CD14-positive monocyte (primary cell): ENCODE results near the gene ZNF277. TPM values are rescaled to one million over a fixed set of nuclear protein-coding genes. Genes with fewer than 3 reads are reported as not detected.

ENCODE experiments used
- DNase-seq, 3 donors: peaks; one replicate each; pipeline ENCODE4 v3.0.0-alpha.2; 2011 to 2022
- H2AFZ ChIP-seq: 2 replicates; pipeline ENCODE4 v1.6.0; 2012; ENCODE audit warnings: mild to moderate bottlenecking, low read depth, low read length, inconsistent platforms; ENCODE audit not compliant: insufficient read depth, poor library complexity, severe bottlenecking
- H3K27ac ChIP-seq, 2 donors: 1 replicate in 1 of 2; 2 replicates in 1 of 2; pipeline ENCODE4 v1.5.1; 2012 to 2013; ENCODE audit warnings: low read length in 2 of 2, control low read depth in 1 of 2, inconsistent platforms in 1 of 2, low read depth in 1 of 2, mild to moderate bottlenecking in 1 of 2
- H3K27me3 ChIP-seq, 2 donors: one replicate each; pipeline versions ENCODE4 v1.6.0 to v1.6.1; 2011 to 2013; ENCODE audit warnings: low read length in 2 of 2; ENCODE audit not compliant: control insufficient read depth in 2 of 2, insufficient read depth in 2 of 2
- H3K36me3 ChIP-seq, 2 donors: replicated peaks in 1 of 2; 1 replicate in 1 of 2; 2 replicates in 1 of 2; pipeline versions ENCODE4 v1.5.1 to v1.6.1; 2012 to 2013; ENCODE audit warnings: low read length in 2 of 2, control low read depth in 1 of 2, inconsistent platforms in 1 of 2, mild to moderate bottlenecking in 1 of 2; ENCODE audit not compliant: insufficient read depth in 2 of 2, control insufficient read depth in 1 of 2
- H3K4me1 ChIP-seq, 2 donors: 1 replicate in 1 of 2; 2 replicates in 1 of 2; pipeline versions ENCODE4 v1.5.1 to v1.6.1; 2012 to 2013; ENCODE audit warnings: low read length in 2 of 2, control low read depth in 1 of 2, inconsistent platforms in 1 of 2, mild to moderate bottlenecking in 1 of 2, moderate library complexity in 1 of 2; ENCODE audit not compliant: insufficient read depth in 2 of 2, control insufficient read depth in 1 of 2
- H3K4me2 ChIP-seq: replicated peaks from 2 replicates; pipeline ENCODE3; 2012; ENCODE audit warnings: low read length, moderate library complexity, mild to moderate bottlenecking; ENCODE audit not compliant: poor library complexity, severe bottlenecking; ENCODE audit errors: extremely low read depth
- H3K4me3 ChIP-seq, 3 experiments: fragments of 200-600 bp in 1 of 3; sonication (generic) in 1 of 3; replicated peaks in 1 of 3; 1 replicate in 2 of 3; 2 replicates in 1 of 3; pipeline ENCODE4 v1.5.1; 2011 to 2013; ENCODE audit warnings: low read length in 3 of 3, mild to moderate bottlenecking in 3 of 3, control low read depth in 2 of 3, low read depth in 2 of 3, inconsistent platforms in 1 of 3, moderate library complexity in 1 of 3
- H3K79me2 ChIP-seq: 2 replicates; pipeline ENCODE4 v1.6.0; 2012; ENCODE audit warnings: mild to moderate bottlenecking, control low read depth, inconsistent platforms, low read length, moderate library complexity; ENCODE audit not compliant: insufficient read depth
- H3K9ac ChIP-seq: 2 replicates; pipeline ENCODE4 v1.6.0; 2017; ENCODE audit warnings: low read length, mild to moderate bottlenecking; ENCODE audit not compliant: insufficient read depth, poor library complexity, severe bottlenecking
- H3K9me3 ChIP-seq, 2 donors: replicated peaks in 1 of 2; 1 replicate in 1 of 2; 2 replicates in 1 of 2; pipeline versions ENCODE4 v1.5.1 to v1.6.1; 2012 to 2013; ENCODE audit warnings: low read length in 2 of 2, control low read depth in 1 of 2; ENCODE audit not compliant: control insufficient read depth in 1 of 2, insufficient read depth in 1 of 2
- H4K20me1 ChIP-seq: 2 replicates; pipeline ENCODE4 v1.6.0; 2012; ENCODE audit warnings: mild to moderate bottlenecking, low read length, control low read depth, moderate library complexity; ENCODE audit not compliant: insufficient read depth
- H3K27ac Mint-ChIP-seq, 7 donors: one replicate each; pipeline ENCODE4 v1.8.0; 2020; ENCODE audit warnings: mild to moderate bottlenecking in 7 of 7, mixed read lengths in 7 of 7, moderate library complexity in 6 of 7, inconsistent platforms in 2 of 7
- H3K27me3 Mint-ChIP-seq, 3 donors: one replicate each; pipeline ENCODE4 v1.8.0; 2021 to 2022; ENCODE audit warnings: low read depth in 3 of 3, mild to moderate bottlenecking in 3 of 3, mixed read lengths in 3 of 3, moderate library complexity in 3 of 3, inconsistent platforms in 1 of 3
- H3K36me3 Mint-ChIP-seq, 2 donors: one replicate each; pipeline ENCODE4 v1.8.0; 2020; ENCODE audit warnings: mixed read lengths in 2 of 2, inconsistent platforms in 1 of 2, mild to moderate bottlenecking in 1 of 2
- H3K4me1 Mint-ChIP-seq: one replicate; pipeline ENCODE4 v1.8.0; 2020; ENCODE audit warnings: mild to moderate bottlenecking, mixed read lengths
- H3K4me3 Mint-ChIP-seq, 2 donors: one replicate each; pipeline ENCODE4 v1.8.0; 2020; ENCODE audit warnings: mild to moderate bottlenecking in 2 of 2, mixed read lengths in 2 of 2, moderate library complexity in 1 of 2
- H3K9me3 Mint-ChIP-seq, 7 donors: one replicate each; pipeline ENCODE4 v1.8.0; 2020 to 2022; ENCODE audit warnings: mixed read lengths in 7 of 7, mild to moderate bottlenecking in 6 of 7, moderate library complexity in 6 of 7, inconsistent platforms in 2 of 7
- CTCF ChIP-seq: fragments of 200-600 bp; IDR thresholded peaks from one replicate; pipeline ENCODE4 v1.8.0; 2022; ENCODE audit warnings: antibody characterized with exemption, mild to moderate bottlenecking
- WGBS: methylation state at CpG from one replicate; pipeline ENCODE4 v1.1.5; 2013; ENCODE audit warnings: missing lambda C conversion rate; ENCODE audit not compliant: insufficient coverage; 5-methylcytosine and 5-hydroxymethylcytosine counted together
- intact Hi-C, 2 donors: fragments of 100-400 bp; cut with micrococcal nuclease; formaldehyde crosslinking; loops; one replicate each; pipeline versions ENCODE4 v1.15.0 to v1.15.1; 2023
- polyA plus RNA-seq, 3 donors: library from polyadenylated mRNA; depleted of rRNA in 1 of 3; unstranded in 2 of 3; stranded (reverse) in 1 of 3; fragments of 300-500 nt in 2 of 3; fragments of >200 nt in 1 of 3; fragmentation: Illumina TruSeq in 2 of 3; gene quantifications; 1 replicate in 2 of 3; 2 replicates in 1 of 3; pipeline ENCODE4 v1.2.3, GENCODE V29; 2012 to 2021

ZNF277 gene
- polyA plus RNA-seq, 3 donors: 17.5 to 20.7 (median 20.0) TPM

DNA sequence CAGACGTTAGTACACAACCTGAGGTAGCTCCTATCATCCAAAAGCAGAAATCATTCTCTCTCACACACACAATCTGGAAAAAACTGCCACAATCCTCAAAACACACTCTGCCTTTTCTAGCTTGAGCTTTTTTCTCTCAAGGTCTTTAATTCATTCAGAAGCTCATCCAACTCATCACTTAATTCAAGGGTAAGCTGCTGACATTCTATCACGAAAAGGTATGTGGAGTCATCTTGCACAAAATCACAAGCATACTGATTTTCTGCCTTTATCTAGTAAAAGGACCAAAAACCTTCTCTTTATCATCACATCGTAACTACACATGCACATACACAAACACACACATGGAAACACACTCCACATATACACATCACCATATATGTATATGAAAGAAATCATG, 32.3 kb upstream of the ZNF277 start:
- Histone ChIP-seq H3K4me1 (no peaks in the 10 kb centered on the region), H3K4me3 (no peak overlapping the region), H3K27ac (no peak overlapping the region), H3K36me3 (no peaks in the 10 kb centered on the region), H2AFZ (no peak overlapping the region), H3K27me3 (no peaks in the 10 kb centered on the region), H3K4me2 (no peak overlapping the region), H4K20me1 (no peaks in the 10 kb centered on the region), H3K79me2 (no peaks in the 10 kb centered on the region), H3K9me3 (no peaks in the 10 kb centered on the region), H3K9ac (no peak overlapping the region)
- TF ChIP-seq CTCF: no peak
- intact Hi-C loops: no loop called here
- DNase-seq: no peak
- 86% methylated on average over 1 of the region's 3 CpGs for WGBS
- Mint-ChIP-seq H3K27ac (no peak overlapping the region), H3K36me3 (no peaks in the 10 kb centered on the region), H3K27me3 (peaks cover 0 to 7% (median 4%) of the 10 kb centered on the region in 3 donors), H3K9me3 (peaks cover 0 to 2% (median 0%) of the 10 kb centered on the region in 7 donors), H3K4me1 (no peaks in the 10 kb centered on the region), H3K4me3 (no peak overlapping the region)

- Histone ChIP-seq H3K36me3 (no peaks in the 10 kb centered on the region), H3K4me1 (no peaks in the 10 kb centered on the region), H3K79me2 (no peaks in the 10 kb centered on the region), H3K9ac (no peak overlapping the region), H3K9me3 (no peaks in the 10 kb centered on the region), H3K27ac (no peak overlapping the region), H3K4me3 (no peak overlapping the region), H3K4me2 (no peak overlapping the region), H3K27me3 (no peaks in the 10 kb centered on the region), H4K20me1 (no peaks in the 10 kb centered on the region), H2AFZ (no peak overlapping the region)
- Mint-ChIP-seq H3K36me3 (no peaks in the 10 kb centered on the region), H3K27me3 (peaks cover 3 to 7% (median 4%) of the 10 kb centered on the region in 3 donors), H3K27ac (no peak overlapping the region), H3K9me3 (peaks cover 0 to 2% (median 0%) of the 10 kb centered on the region in 7 donors), H3K4me3 (no peak overlapping the region), H3K4me1 (no peaks in the 10 kb centered on the region)
- no peak for TF ChIP-seq CTCF
- no peak for DNase-seq
- intact Hi-C loops: no loop called here
- 100% methylated on average over 2 of the region's 2 CpGs for WGBS
Measured at GRCh38 chr7:112176241-112176640, 30.3 kb upstream of the ZNF277 start.
